Endothelial cell (in vitro differentiated cells): ENCODE results near the gene PIK3R2. TPM values are rescaled to one million over a fixed set of nuclear protein-coding genes. Genes with fewer than 3 reads are reported as not detected.
A peak's percentile ranks its signal among the peaks of the same experiment; 100 is the strongest.

Experiments
- DNase-seq: peaks from one replicate; pipeline ENCODE4 v3.0.0; 2021; ENCODE audit warnings: low spot score
- H3K27ac Mint-ChIP-seq: one replicate; pipeline ENCODE4 v1.8.0; 2021; ENCODE audit warnings: mixed read lengths, inconsistent platforms; ENCODE audit not compliant: unreplicated experiment
- H3K27me3 Mint-ChIP-seq: one replicate; pipeline ENCODE4 v1.8.0; 2021; ENCODE audit warnings: mild to moderate bottlenecking, moderate library complexity, mixed read lengths, inconsistent platforms; ENCODE audit not compliant: unreplicated experiment
- H3K36me3 Mint-ChIP-seq: one replicate; pipeline ENCODE4 v1.8.0; 2021; ENCODE audit warnings: mild to moderate bottlenecking, low read depth, mixed read lengths, inconsistent platforms; ENCODE audit not compliant: unreplicated experiment
- H3K4me1 Mint-ChIP-seq: one replicate; pipeline ENCODE4 v1.8.0; 2021; ENCODE audit warnings: mild to moderate bottlenecking, mixed read lengths, inconsistent platforms; ENCODE audit not compliant: unreplicated experiment
- H3K4me3 Mint-ChIP-seq: one replicate; pipeline ENCODE4 v1.8.0; 2021; ENCODE audit warnings: mild to moderate bottlenecking, mixed read lengths, inconsistent platforms; ENCODE audit not compliant: unreplicated experiment
- H3K9me3 Mint-ChIP-seq: one replicate; pipeline ENCODE4 v1.8.0; 2021; ENCODE audit warnings: mixed read lengths, inconsistent platforms; ENCODE audit not compliant: unreplicated experiment
- CTCF ChIP-seq: fragments of 200-600 bp; sonication (generic); IDR thresholded peaks from one replicate; pipeline ENCODE4 v1.5.0; 2021; ENCODE audit warnings: antibody characterized with exemption; ENCODE audit not compliant: unreplicated experiment
- total RNA-seq: library from RNA; stranded (reverse); fragmentation: NEBNext Ultra II Directional; extraction: Animal tissue kit (Norgen Biotek cat#: 25700); gene quantifications from one replicate; pipeline ENCODE4 v1.2.1, GENCODE V29; 2021; ENCODE audit not compliant: unreplicated experiment

PIK3R2 gene
- total RNA-seq, 1 donor from 2014 or later, result 28.0 TPM

GRCh38 chr19:18122860-18123795, 29.8 kb upstream of the PIK3R2 start:
- Mint-ChIP-seq H3K36me3 (no peaks in the 10 kb centered on the region), H3K4me1 (peaks cover 4% of the 10 kb centered on the region), H3K4me3 (no peak overlapping the region), H3K27ac (peak overlapping the region; percentile 42), H3K27me3 (peaks cover 10% of the 10 kb centered on the region), H3K9me3 (no peaks in the 10 kb centered on the region)
- no peak for TF ChIP-seq CTCF
- DNase-seq, result peak; percentile 46

- Mint-ChIP-seq H3K9me3 (no peaks in the 10 kb centered on the region), H3K4me1 (peaks cover 4% of the 10 kb centered on the region), H3K27ac (no peak overlapping the region), H3K4me3 (no peak overlapping the region), H3K27me3 (peaks cover 9% of the 10 kb centered on the region), H3K36me3 (no peaks in the 10 kb centered on the region)
- no peak for DNase-seq
- no peak for TF ChIP-seq CTCF
Measured at GRCh38 chr19:18123819-18124218, 29.1 kb upstream of the PIK3R2 start.

- no peak overlapping the region for H3K4me3 Mint-ChIP-seq
- no peaks in the 10 kb centered on the region for H3K9me3 Mint-ChIP-seq
- no peak overlapping the region for H3K27ac Mint-ChIP-seq
- H3K4me1 Mint-ChIP-seq, result peaks cover 4% of the 10 kb centered on the region
- peaks cover 2% of the 10 kb centered on the region for H3K27me3 Mint-ChIP-seq
- DNase-seq, result no peak
- no peak for TF ChIP-seq CTCF
- no peaks in the 10 kb centered on the region for H3K36me3 Mint-ChIP-seq
Measured at GRCh38 chr19:18126097-18126496, 26.9 kb upstream of the PIK3R2 start.

- Mint-ChIP-seq H3K27me3 (peaks cover 6% of the 10 kb centered on the region), H3K36me3 (no peaks in the 10 kb centered on the region), H3K27ac (no peak overlapping the region), H3K9me3 (no peaks in the 10 kb centered on the region), H3K4me3 (no peak overlapping the region), H3K4me1 (no peaks in the 10 kb centered on the region)
- no peak for DNase-seq
- no peak for TF ChIP-seq CTCF
Measured at GRCh38 chr19:18128044-18128443, 24.9 kb upstream of the PIK3R2 start.

GRCh38 chr19:18128805-18129204, 24.2 kb upstream of the PIK3R2 start:
- Mint-ChIP-seq H3K27ac (no peak overlapping the region), H3K27me3 (peaks cover 6% of the 10 kb centered on the region)

More at GRCh38 chr19:18128805-18129204, 24.2 kb upstream of the PIK3R2 start:
- Mint-ChIP-seq H3K4me1 (no peaks in the 10 kb centered on the region), H3K36me3 (no peaks in the 10 kb centered on the region), H3K4me3 (no peak overlapping the region), H3K9me3 (no peaks in the 10 kb centered on the region)
- no peak for TF ChIP-seq CTCF
- no peak for DNase-seq
